Stimulated activated CD8-positive, alpha-beta memory T cell treated with anti-CD3 and anti-CD28 coated beads, Interleukin-15, amount 100 ng/mL, for 24 hours (primary cell): ENCODE measurements around the gene HNRNPK.
A peak's percentile ranks its signal among the peaks of the same experiment; 100 is the strongest.

Experiments
- DNase-seq: peaks from one replicate; pipeline ENCODE4 v3.0.0-alpha.2; 2020; ENCODE audit warnings: low read depth

Gene HNRNPK

DNA sequence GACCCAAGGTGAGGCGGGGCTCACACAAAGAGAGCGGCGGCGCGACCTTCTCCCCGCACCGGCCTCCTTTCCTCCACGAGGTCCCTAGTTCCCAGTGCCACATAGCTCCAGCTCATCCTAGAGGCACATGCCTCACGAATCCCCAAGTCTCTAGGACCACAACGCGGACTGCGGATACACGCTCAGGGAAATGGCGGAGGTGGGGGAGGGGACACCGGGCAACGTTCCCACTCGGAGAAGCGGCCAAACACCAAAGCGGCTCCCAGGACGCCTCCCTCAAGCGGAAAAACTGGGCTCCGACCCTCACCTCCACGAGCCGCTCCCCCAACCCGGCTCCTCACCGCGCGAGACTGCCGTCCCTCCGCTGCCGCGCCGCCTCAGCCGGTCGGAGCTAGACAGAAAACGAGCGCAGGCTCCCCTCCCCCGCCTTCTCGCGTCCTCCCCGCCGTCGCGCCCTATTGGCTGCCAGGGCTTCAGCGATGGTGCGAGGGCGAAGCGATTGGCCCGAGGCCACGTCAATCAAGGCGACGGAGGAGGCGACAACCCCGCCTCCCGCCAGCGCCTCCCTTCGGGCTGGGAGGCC is at the start of gene HNRNPK:
Gene HNRNPK, minus strand, starts transcription at position 404 of the 583 bp plus-strand sequence. CDS start 1,963 bp downstream, outside the sequence.
- peak; percentile 99 for DNase-seq

DNA sequence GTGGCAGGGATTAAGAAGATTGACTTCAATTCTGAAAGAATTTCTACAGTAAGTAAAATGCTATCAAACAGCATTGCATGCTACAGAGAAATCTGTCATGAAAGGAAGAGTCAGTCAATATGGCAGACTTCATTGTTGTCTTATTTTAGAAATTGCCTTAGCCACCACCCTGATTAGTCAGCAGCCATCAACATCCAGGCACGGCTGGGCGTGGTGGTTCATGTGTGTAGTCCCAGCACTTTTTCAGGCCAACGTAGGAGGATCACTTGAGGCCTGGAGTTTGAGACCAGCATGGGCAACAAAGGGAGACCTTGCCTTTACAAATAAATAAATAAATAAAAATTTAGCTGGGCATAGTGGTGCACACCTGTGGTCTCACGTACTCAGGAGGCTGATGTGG is 47.2 kb upstream of the HNRNPK start:
- DNase-seq, result no peak

DNA sequence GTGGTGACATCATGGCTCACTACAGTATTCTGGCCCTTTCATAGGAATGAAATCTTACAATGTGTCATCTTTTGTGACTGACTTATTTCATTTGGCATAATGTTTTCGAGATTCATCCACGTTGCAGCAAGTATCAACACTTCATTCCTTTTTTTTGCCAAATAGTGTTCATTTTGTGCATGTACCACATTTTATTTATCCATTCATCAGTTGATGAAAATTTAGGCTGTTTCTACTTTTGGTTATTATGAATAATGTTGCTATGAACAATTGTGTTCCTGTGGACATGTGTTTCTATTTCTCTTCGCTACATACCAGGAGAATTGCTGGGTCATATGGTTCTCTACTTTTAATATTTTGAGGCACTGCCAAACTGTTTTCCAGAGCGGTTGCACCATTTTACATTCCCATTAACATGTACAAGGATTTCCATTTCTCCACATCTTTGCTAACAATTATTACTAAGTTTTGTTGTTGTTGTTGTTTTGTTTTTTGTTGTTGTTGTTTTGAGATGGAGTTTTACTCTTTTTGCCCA is 44.1 kb upstream of the HNRNPK start:
- DNase-seq, result no peak

GRCh38 chr9:84007662-84008061 is 27.6 kb upstream of the HNRNPK start:
- DNase-seq, result no peak

- no peak for DNase-seq
Observed at GRCh38 chr9:84003246-84003645, 23.2 kb upstream of the HNRNPK start.

- no peak for DNase-seq
Observed at GRCh38 chr9:84002344-84002743, 22.3 kb upstream of the HNRNPK start.

DNA sequence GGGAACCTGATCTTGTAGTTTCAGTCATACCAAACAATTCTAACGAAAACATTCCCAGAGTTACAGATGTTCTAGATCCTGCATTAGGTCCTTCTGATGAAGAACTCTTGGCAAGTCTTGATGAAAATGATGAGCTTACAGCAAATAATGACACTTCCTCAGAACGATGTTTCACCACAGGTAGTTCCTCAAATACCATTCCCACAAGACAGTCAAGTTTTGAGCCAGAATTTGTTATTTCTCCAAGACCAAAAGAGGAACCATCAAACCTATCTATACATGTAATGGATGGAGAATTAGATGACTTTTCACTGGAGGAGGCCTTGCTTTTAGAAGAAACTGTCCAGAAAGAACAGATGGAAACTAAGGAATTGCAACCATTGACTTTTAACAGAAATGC is 21.6 kb upstream of the HNRNPK start:
- DNase-seq, result no peak

GRCh38 chr9:84000186-84000585 is 20.2 kb upstream of the HNRNPK start:
- no peak for DNase-seq

- no peak for DNase-seq
Observed at GRCh38 chr9:83999141-83999918, 19.3 kb upstream of the HNRNPK start.

DNA sequence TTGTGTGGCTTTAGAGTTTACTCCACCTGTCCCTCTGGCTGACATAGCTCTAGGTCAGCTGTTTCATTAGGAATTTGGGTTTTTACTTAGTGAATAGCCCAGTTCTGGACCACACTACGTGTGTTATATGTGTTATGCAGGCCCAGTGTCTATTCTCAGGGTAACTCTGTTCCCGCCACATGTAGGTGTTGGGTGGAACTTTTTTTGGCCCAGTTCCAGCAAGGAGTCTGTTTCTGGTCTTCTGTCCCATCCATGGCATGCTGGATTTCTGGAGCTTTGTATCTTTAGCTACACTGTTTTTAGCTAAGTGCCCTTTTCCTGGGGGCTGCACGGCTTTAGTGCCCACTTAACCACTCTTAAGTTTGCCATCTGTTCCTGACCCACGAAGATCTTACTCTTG is 16.1 kb upstream of the HNRNPK start:
- DNase-seq, result no peak

DNA sequence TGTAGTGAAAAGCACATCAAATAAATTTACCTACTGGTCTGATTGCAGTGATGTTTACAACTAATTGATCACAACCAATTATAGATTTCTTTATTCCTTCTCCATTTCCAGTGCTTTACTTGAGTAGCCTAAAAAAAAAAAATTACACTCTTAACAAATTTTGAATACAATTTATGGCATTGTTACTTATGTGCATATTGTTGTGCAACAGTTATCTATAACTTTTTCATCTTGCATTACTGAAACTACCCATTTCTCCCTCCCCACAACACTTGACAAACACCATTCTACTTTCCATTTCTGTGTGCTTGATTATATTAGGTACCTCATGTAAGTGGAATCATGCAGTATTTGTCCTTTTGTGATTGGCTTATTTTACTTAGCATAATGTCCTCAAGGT is 12.9 kb upstream of the HNRNPK start:
- DNase-seq, result no peak

- no peak for DNase-seq
Observed at GRCh38 chr9:83992407-83992806, 12.4 kb upstream of the HNRNPK start.

- no peak for DNase-seq
Observed at GRCh38 chr9:83991355-83991754, 11.3 kb upstream of the HNRNPK start.

DNA sequence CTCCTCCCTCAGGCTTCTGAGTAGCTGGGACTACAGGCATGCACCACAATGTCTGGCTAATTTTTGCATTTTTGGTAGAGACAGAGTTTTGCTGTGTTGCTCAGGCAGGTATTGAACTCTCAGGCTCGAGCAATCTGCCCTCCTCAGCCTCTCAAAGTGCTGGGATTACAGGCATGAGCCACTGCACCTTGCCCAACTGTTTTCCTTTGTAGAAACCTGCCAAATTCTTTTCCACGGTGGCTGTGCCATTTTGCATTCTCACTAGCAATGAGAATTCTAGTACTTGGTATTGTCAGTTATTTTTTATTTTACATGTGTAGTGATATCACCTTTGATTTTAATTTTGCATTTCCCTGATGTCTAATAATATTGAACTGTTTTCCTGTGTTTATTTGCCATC is 8.4 kb upstream of the HNRNPK start:
- DNase-seq, result no peak

DNA sequence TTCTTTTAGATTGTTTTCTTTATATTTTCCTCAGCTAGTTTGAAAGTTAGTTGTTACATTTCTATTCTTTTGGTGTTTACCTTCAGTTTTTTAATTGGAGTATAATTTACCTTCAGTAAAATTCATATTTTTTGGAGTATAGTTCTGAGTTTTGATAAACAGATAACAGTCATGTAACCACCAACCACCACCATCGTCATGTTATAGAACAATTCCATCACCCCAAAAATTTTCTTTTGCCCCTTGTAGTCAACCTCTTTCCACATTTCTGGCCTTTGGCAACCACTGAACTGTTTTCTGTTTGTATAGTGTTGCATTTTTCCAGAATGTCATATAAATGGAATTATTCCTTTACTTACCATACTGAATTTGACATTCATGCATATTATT is 7.4 kb upstream of the HNRNPK start:
- DNase-seq, result no peak

- DNase-seq, result no peak
Observed at GRCh38 chr9:83986765-83987401, 6.9 kb upstream of the HNRNPK start.

GRCh38 chr9:83986195-83986594 is 6.2 kb upstream of the HNRNPK start:
- no peak for DNase-seq

- DNase-seq, result no peak
Observed at GRCh38 chr9:83981126-83981871, 1.3 kb upstream of the HNRNPK start.

DNA sequence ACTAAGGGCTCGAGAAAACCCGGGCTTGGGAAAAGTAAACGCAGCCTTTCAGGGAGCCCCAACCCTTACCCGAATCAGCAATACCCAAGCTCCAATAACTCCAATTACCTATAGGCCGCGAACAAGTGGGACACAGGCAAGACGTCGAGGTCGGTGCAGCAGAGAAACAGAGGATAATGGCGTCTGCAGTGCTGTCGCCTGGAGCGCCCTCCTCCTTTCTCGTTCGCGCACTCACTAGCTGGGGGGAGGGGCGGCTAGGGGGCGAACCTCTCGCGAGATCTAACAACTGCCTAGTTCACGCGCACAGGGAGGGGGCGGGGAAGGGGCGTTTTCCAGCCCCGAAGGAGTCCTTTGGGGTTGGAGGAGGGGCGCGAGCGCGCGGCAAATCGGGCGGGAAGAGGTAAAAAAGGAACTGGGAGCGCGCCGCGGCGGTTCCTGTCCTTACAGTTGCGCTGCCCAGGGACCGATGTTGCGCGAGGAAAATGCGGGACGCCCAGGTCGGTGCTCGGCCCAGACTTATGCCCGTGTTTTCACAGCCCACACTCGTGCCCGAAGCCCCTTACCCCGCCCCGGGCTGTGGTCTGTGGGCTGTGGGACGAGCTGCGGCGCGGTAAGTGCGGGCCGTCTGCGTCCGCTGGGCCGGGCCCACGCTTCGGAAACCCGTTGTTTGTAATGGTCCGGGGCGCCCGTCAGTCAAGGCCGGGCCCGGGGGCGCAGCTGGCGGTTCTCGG is 545 bp upstream of the HNRNPK start, which contains the start of gene RMI1:
Gene RMI1, plus strand, starts transcription at position 411 of the 731 bp plus-strand sequence. CDS start 20,182 bp downstream, outside the sequence.
- DNase-seq, result peak; percentile 97

- DNase-seq, result peak; percentile 60
Observed at GRCh38 chr9:83978992-83979811, 813 bp downstream of the HNRNPK start.

DNA sequence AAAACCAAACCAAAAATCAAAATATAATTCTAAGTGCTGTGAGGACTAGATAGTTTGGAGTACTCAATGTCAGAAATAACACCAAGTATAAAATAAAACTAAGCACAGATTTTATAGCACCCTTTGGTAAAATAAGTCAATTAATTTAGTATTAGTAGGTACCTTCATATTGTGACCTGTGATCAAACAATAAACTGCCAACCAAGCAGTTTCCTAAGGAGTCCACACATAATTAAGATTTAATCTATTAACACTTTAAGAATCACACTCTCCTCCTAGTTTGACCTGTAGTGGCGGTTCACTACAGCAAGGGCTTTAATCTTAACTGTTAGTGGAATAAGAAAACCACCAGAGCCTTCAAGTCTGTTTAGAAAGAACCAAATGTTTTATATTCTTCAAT is 2.8 kb downstream of the HNRNPK start:
- DNase-seq, result no peak
